SH-SY5Y (cell line): Measurements from ENCODE around the gene EPAS1.

Source experiments
- GATA2 ChIP-seq: IDR thresholded peaks from 2 replicates; pipeline ENCODE4 v1.6.1; 2011; ENCODE audit warnings: mild to moderate bottlenecking, low read depth, low read length
- GATA3 ChIP-seq: IDR thresholded peaks from 2 replicates; pipeline ENCODE4 v1.6.1; 2011; ENCODE audit warnings: low read depth, mild to moderate bottlenecking, low read length, moderate library complexity

- no peak for TF ChIP-seq GATA2
- no peak for TF ChIP-seq GATA3
Measured at GRCh38 chr2:46278952-46279351, 18.3 kb upstream of the EPAS1 start.
